ENCODE data around the gene STON2. TPM values are rescaled to one million over a fixed set of nuclear protein-coding genes. Genes with fewer than 3 reads are reported as not detected.

STON2 gene
- total RNA-seq, 1 experiment from 2014 or later = 8.6 TPM

GRCh38 chr14:81263777-81264410, 136.2 kb downstream of the STON2 start:
- intact Hi-C loops (cut with micrococcal nuclease; ENCODE audit: unreplicated experiment) = no loop called here
- ChIA-PET POLR2A (ENCODE audit: low non-redundant PET) (no interaction called here), CTCF (no interaction called here)
- Histone ChIP-seq H3K27me3 (replicated peaks; ENCODE audit: insufficient read depth, low read depth, low read length, poor library complexity) (no peaks in the 10 kb centered on the region), H3K27ac (ENCODE audit: low read depth, low read length, poor library complexity, severe bottlenecking) (no peak overlapping the region), H3K4me3 (ENCODE audit: low read depth, low read length, poor library complexity, severe bottlenecking) (no peak overlapping the region), H3K9me3 (ENCODE audit: low read depth, low read length, poor library complexity, severe bottlenecking) (no peaks in the 10 kb centered on the region), H3K4me1 (ENCODE audit: insufficient read depth, low read length, poor library complexity, severe bottlenecking) (no peaks in the 10 kb centered on the region), H3K36me3 (ENCODE audit: insufficient read depth, low read length, poor library complexity, severe bottlenecking) (no peaks in the 10 kb centered on the region)
- no peak for TF ChIP-seq EZH2 (IDR thresholded peaks at IDR 0.05; ENCODE audit: borderline replicate concordance, low read depth, low read length, poor library complexity, severe bottlenecking)
- no peak for TF ChIP-seq CTCF (conservative IDR thresholded peaks at IDR 0.05; ENCODE audit: low read depth, low read length)
- BruUV-seq (replicated peaks) = no TSS peak
- no peak for DNase-seq (ENCODE audit: low spot score)

DNA sequence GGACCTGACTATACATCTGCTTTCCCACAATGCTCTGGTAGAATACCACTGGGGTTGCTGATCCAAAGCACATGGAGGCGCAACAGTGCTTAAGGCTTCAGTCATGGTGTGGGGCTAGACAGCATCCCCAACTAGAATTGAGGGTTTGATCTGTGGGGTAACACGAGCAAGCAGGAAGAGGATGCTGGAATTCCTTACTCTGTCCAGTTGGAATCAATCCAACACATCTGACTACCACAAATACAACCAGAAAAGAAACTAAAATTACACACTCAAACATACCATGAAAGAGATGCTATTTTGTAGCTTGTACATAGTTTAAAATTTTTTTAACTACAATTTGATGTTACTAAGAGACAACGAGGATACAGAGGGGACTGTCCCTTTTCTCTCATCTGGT, 138.9 kb downstream of the STON2 start:
- no peaks in the 10 kb centered on the region for H3K9me3 ChIP-seq (ENCODE audit: low read depth, low read length, poor library complexity, severe bottlenecking)
- H3K36me3 ChIP-seq (ENCODE audit: insufficient read depth, low read length, poor library complexity, severe bottlenecking) = no peaks in the 10 kb centered on the region
- no peak for DNase-seq (ENCODE audit: low spot score)
- CTCF ChIA-PET = no interaction called here
- H3K4me3 ChIP-seq (ENCODE audit: low read depth, low read length, poor library complexity, severe bottlenecking) = no peak overlapping the region
- POLR2A ChIA-PET (ENCODE audit: low non-redundant PET) = no interaction called here
- BruUV-seq (replicated peaks) = no TSS peak
- TF ChIP-seq CTCF (conservative IDR thresholded peaks at IDR 0.05; ENCODE audit: low read depth, low read length) (no peak), EZH2 (IDR thresholded peaks at IDR 0.05; ENCODE audit: borderline replicate concordance, low read depth, low read length, poor library complexity, severe bottlenecking) (no peak)
- H3K4me1 ChIP-seq (ENCODE audit: insufficient read depth, low read length, poor library complexity, severe bottlenecking) = no peaks in the 10 kb centered on the region
- intact Hi-C loops (cut with micrococcal nuclease; ENCODE audit: unreplicated experiment) = no loop called here
- no peak overlapping the region for H3K27ac ChIP-seq (ENCODE audit: low read depth, low read length, poor library complexity, severe bottlenecking)
- H3K27me3 ChIP-seq (replicated peaks; ENCODE audit: insufficient read depth, low read depth, low read length, poor library complexity) = no peaks in the 10 kb centered on the region

DNA sequence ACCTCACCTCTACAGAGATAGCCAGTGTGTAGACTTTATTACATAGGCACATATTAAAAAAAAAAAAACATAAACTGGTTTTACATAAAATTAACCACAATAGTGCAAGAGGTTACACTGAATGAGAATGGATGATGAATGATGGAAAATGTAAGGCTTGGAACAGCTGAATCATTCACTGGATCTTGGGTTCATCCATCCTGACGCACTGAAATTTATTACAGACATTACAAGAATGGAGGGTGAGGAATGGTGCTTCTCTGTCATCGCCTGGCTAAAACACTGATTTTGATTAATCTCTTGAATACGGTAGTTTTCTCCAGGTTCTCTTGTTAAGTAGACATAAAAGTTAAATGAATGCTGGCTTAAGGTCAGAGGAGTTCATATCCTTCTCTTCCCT, 139.4 kb downstream of the STON2 start:
- intact Hi-C loops (cut with micrococcal nuclease; ENCODE audit: unreplicated experiment) = no loop called here
- H3K9me3 ChIP-seq (ENCODE audit: low read depth, low read length, poor library complexity, severe bottlenecking) = no peaks in the 10 kb centered on the region
- H3K27me3 ChIP-seq (replicated peaks; ENCODE audit: insufficient read depth, low read depth, low read length, poor library complexity) = no peaks in the 10 kb centered on the region
- H3K4me3 ChIP-seq (ENCODE audit: low read depth, low read length, poor library complexity, severe bottlenecking) = no peak overlapping the region
- no peak overlapping the region for H3K27ac ChIP-seq (ENCODE audit: low read depth, low read length, poor library complexity, severe bottlenecking)
- no TSS peak for BruUV-seq (replicated peaks)
- ChIA-PET CTCF (no interaction called here), POLR2A (ENCODE audit: low non-redundant PET) (no interaction called here)
- H3K4me1 ChIP-seq (ENCODE audit: insufficient read depth, low read length, poor library complexity, severe bottlenecking) = no peaks in the 10 kb centered on the region
- no peaks in the 10 kb centered on the region for H3K36me3 ChIP-seq (ENCODE audit: insufficient read depth, low read length, poor library complexity, severe bottlenecking)
- DNase-seq (ENCODE audit: low spot score) = no peak
- no peak for TF ChIP-seq EZH2 (IDR thresholded peaks at IDR 0.05; ENCODE audit: borderline replicate concordance, low read depth, low read length, poor library complexity, severe bottlenecking)
- TF ChIP-seq CTCF (conservative IDR thresholded peaks at IDR 0.05; ENCODE audit: low read depth, low read length) = no peak

Measured in A673 (cell line).